IPS-NIHi7 (cell line): ENCODE data around the gene IGF1R.

Source experiments
- DNase-seq: peaks from one replicate; pipeline ENCODE4 v3.0.0; 2012; ENCODE audit warnings: mixed read lengths; ENCODE audit errors: extremely low spot score

The IGF1R gene

DNA sequence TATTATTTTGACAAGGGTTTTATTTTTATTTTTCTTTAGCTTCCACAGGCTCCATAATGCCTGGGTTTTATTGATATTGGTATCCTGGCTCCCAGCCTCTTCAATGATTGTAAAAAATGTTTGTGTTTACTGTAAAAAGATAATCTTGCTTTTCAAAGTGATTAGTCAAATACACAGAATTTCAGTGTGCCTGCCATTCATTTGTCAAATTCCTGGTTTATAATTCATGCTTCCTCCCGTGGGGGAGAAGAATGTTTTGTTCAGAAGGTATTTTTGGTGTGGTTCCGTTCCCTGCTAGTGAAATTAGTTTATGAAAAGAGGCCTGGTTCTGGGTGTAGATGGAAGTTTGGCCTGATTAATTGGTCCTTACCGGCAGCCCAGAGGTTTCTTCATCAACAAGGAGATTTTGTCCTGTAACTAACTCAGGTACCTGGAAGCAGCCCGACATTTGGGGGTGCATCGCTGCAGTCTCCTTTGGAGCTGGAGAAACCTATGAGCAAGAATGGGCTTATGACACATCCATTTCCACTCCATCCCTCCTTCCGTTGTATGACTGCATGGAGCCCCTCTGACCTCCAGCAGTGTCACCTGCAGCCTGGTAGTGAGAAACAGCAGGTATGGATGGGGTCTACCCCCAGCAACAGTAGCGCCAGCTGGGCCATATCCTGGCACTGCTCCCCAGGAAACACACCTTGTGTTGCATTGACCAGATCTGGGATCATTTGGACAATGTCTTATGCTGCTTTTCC, 257.8 kb downstream of the IGF1R start:
- DNase-seq: no peak

GRCh38 chr15:98906712-98907083, 258.4 kb downstream of the IGF1R start:
- DNase-seq: no peak

GRCh38 chr15:98907927-98908471, 259.7 kb downstream of the IGF1R start:
- DNase-seq: no peak

- no peak for DNase-seq
Measured at GRCh38 chr15:98909968-98910885, 261.9 kb downstream of the IGF1R start.

DNA sequence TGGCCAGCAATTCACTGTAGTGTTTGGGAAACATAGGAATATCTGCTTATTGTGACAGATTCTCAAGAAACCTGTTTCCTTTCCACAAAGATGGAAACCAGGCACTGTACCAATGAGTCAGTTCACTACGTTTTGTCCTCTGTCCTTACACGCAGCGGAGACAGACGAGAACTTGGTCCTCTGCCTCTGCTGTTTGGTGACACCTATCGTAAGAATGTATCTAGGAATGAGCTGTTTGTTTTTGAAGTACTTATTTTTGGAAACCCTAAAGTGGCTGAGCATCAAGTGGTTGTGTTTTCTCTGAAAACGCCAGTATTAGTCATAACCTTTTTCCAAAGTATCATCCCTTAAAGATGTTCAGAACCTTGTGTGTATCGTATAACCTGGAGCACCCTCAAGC, 266.3 kb downstream of the IGF1R start:
- DNase-seq: no peak

- DNase-seq: no peak
Measured at GRCh38 chr15:98916826-98917225, 268.5 kb downstream of the IGF1R start.

DNA sequence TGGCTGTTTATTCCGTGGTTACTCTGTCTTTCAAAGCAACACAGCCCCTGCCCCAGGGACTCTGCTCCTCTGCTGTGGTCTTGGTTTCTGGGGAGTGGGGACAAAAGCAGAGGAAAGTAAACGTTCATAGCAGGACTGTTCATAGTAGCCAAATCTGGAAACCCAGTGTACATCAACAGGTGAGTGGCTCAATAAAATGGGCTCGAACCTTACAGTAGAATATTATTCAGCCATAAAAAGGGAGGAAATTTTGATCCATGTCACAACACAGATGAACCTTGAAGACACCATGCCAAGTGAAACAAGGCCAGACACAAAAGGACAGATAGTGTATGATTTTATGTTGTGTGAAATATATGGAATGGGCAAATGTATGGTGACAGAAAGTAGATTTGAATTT, 269.1 kb downstream of the IGF1R start:
- DNase-seq: no peak

DNA sequence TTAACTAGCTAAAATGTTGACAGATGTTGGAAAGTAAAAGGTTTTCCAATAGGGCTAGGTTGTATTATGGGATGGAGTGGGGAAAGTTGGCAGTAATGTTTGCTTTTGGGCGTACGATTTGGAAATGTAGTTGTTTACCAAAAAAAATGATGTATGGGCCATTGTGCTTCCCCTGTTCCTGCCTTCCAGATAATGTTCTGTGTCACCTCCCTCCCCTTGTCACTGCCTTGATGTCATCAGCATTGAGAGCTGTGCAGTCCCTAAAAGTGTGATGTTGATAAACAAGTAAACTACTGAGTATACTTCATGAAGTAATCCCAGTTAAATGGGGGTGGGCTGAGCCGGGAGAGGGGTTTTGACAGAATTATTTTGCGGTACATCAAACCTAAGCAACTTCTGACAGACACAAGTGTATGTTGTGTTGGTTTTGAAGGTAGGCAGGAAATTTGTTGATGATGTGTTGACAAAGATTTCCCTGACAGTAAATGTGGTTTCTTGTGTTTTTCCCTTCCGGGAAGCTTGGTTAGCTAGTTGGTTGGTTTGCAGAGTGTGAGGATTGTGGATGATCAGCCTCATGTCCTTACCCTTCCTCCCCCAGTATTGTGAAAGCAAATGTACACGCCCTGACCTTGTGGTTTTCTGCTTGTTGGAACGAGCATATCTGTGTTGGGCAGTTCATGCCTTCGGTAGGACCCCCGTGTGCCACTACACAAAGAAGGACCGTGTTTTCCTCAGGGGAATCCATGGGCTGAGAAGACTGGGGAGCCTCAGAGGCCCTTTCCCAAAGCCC, 271.9 kb downstream of the IGF1R start:
- DNase-seq: no peak

DNA sequence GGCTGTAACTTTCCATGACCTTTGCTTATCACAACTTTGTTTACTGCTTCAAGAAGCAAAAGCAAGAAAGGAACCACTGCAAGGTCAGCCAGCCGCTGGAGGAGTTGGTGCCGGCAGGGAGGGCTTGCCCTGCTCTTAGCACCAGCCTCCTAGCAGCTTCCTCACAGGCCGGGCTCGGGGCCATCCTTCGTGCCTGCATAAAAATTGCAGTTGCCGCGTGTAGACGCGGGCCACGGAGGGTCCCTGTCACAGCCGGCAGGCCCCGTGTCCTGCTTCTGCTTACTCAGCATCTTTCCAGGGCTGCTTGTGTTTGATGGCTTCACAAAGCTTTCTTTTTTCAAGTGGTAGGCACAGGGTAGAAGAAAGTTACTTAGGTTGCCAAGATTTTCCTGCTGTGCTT, 274.8 kb downstream of the IGF1R start:
- no peak for DNase-seq

GRCh38 chr15:98923579-98923978, 275.2 kb downstream of the IGF1R start:
- DNase-seq: no peak

DNA sequence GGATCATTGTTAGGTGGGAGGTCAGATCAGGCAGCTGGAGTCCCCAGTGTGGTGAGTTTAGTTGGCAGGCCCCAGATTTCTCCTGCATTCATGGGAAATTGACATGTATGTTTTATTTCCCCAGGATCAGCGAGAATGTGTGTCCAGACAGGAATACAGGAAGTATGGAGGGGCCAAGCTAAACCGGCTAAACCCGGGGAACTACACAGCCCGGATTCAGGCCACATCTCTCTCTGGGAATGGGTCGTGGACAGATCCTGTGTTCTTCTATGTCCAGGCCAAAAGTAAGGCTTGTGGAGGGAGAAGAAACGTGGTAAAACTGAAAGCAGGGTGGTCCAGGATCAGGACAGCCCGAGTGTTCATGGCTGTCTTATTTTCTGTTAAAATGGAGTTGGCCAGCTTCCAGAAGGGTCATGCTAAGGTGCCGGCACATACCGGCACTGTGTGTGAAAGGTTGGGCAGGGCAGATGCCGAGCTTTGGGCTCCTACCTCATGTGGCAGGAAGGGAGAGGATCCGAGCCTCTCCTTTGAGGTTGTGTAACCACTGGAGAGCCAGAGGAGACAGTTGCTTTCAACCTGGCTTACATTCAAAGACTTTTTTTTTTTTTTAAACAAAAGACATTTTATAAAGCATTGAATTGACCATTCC, 276.2 kb downstream of the IGF1R start:
- no peak for DNase-seq

- no peak for DNase-seq
Measured at GRCh38 chr15:98926236-98926635, 277.9 kb downstream of the IGF1R start.

- DNase-seq: no peak
Measured at GRCh38 chr15:98927022-98927421, 278.7 kb downstream of the IGF1R start.

- DNase-seq: no peak
Measured at GRCh38 chr15:98927996-98928395, 279.7 kb downstream of the IGF1R start.

GRCh38 chr15:98930576-98930975, 282.2 kb downstream of the IGF1R start:
- no peak for DNase-seq

GRCh38 chr15:98931004-98931403, 282.7 kb downstream of the IGF1R start:
- no peak for DNase-seq

DNA sequence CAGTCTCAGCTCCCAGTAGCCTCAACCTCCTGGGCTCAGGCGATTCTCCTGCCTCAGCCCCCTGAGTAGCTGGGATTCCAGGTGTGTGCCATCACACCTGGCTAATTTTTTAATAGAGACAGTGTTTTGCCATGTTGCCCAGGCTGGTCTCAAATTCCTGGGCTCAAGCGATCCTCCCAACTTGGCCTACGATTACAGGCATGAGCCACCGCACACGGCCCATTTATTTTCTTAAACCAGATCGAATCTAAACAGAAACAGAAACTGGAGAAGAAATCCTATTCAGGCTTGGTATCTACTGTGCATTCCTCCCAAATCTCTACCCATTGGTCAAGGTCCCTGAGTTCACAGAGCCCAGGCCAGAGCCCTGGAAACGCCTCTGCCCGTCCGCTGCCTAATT, 285.1 kb downstream of the IGF1R start:
- no peak for DNase-seq

- DNase-seq: no peak
Measured at GRCh38 chr15:98935736-98936135, 287.4 kb downstream of the IGF1R start.

- no peak for DNase-seq
Measured at GRCh38 chr15:98937413-98938104, 289.2 kb downstream of the IGF1R start.

DNA sequence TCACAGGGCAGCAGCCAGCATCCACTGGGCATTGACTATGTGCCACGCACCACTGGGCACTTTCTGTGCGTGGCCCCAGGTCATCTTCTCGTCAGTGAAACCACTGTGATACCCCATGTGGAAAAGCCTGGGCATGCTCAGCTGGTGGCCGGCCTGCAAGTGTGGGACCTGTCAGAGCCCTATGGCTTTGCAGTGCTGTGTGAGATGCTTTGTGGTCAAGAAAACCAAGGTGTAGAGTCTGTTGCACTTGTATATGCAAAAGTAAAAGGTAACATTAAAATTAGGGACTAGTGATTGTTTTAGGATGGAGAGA, 289.7 kb downstream of the IGF1R start:
- no peak for DNase-seq

GRCh38 chr15:98938799-98939198, 290.5 kb downstream of the IGF1R start:
- DNase-seq: no peak
